Stimulated activated CD4-positive, alpha-beta T cell treated with anti-CD3 and anti-CD28 coated beads, Interleukin-4, amount 100 ng/mL, for 1 hour (primary cell): ENCODE data around the gene DUSP28.

Source experiments
- DNase-seq: peaks from one replicate; pipeline ENCODE4 v3.0.0-alpha.2; 2020

The DUSP28 gene

DNA sequence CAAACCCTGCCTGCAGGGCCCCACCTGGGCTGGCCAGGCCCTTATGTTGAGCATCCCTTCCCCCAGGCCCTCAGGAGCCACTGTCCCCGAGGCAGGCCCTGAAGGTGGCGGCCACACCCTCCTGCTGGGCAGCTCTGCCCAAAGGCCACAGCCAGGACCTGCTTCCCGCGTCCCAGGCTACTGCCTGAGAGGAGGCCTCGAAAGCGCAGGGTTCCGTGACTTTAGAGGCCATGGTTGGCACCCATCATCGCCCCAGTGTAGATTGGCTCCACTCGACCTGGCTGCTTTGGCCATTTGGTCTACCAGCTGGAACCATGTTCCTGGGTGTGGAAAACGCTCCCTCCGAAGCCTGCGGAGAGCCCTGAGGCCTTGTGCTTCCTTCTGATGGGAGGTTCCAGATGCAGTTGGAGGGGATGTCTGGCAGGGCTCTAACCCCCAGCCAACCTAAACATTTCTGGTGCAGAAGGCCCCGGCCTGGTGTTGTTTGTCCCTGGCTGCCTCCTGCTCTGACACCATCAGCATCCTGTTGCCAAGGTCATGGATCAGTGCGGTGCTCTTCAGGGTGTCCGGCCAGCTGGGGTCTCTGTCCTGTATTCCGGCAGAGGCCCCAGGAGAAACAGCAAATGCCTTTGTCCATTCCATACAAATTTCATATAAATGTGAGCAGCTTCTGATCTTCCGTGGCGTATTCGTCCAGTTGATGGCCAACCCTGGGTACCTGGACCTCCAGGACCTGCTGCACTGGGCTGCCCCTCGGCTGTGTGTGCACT, 41.1 kb downstream of the DUSP28 start:
- DNase-seq, result peak; percentile 1

DNA sequence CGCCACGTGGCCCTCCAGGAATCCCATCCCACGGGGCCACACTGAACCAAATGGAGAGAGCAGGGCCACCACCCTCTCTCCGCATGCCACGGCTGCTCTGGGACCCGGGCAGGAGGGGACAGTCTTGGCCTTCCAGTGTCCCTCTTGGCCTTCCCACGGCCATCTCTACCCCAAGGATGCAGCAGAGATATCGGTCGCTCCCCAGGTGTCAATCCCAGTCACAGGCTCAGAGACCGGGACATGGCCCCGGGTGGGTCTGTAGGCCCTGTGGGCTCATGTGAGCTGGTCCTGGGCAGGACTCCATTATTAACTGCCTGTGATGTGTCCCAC, 41.6 kb downstream of the DUSP28 start:
- no peak for DNase-seq

DNA sequence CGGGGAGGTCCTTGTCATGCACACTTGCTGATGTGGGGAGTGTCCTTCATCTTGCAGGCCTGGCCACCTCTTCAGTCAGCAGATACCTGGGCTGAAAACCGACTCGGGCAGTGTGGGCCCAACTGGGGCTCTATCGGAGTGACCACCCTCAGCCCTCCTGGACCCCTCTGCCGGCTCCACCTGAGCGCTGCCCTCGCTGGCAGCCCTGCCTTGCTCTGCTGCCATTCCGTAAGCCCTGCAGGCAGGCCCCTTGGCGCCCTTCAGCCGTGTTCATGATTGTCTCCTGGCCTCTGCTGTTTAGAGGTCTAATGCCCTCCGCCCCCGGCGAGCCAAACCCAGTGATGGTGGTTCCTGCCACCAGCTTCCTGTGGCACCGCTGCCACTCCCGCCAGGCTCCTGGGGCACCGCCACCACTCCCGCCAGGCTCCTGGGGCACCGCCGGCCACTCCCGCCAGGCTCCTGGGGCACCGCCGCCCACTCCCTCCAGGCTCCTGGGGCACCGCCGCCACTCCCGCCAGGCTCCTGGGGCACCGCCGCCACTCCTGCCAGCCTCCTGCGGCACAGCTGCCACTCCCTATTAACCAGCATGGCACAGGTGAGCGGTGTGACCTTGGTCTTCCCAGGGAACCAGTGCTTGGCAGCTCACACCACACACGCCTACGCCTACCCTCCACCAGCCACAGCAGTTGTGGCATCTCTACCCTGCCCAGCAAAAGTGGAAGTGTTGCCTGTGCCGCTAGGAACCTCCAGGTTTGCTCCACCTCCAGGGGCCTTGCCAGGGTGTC, 42.3 kb downstream of the DUSP28 start:
- no peak for DNase-seq

DNA sequence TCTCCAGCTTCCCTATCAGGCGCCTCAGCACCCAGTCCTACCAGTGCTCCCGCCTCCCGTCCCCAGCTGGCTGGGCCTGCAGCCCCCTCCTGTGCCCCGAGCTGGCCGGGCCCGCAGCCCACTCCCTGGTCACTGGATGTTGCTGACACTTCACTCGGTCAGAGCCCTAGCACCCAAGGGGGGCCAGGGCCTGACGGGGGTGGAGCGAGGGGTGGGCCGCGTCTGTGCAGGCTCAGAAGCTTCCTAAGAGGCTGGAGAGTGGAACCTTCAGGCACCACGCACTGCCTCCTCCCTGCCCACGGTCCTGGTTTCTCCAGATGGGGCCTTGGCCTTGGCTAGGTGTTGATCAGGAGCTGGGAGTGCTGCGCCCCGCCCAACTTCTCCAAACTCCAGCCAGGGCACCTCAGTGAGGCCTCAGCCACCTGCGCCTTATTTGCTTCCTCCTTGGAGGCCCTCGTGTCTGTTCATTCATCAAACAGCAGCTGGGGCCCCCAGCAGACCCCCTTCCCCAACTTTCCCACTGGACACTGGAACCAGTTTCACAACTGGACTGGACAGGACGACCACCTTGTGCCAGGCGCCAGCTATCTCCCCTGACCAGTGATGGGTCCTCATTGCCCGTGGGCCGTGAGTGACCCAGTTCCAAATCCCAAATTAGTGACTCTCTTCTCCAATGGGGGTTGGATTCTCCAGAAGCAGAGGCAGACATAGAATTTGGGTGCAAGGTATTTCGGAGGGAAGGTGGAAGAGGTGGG, 43.1 kb downstream of the DUSP28 start:
- peak; percentile 0 for DNase-seq

DNA sequence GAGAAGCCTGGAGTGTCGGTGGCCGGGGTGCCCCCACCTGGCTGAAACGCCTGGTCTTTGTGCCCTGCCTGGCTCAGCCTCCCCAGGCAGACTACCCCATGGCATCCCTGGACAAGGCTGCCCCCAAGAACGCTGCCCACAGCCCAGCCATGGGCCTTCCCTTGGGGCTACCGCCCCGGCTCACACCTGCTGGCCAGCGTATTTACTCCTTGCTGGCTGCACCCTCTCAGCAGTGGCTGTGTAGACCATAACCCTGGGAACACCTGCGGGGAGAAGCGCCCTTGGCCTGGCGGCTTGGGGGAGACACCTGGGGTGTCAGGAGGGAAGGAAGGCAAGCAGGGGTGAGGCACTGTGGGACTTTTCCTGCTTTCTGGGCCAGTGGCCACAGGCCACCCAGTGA, 43.7 kb downstream of the DUSP28 start:
- DNase-seq, result no peak

DNA sequence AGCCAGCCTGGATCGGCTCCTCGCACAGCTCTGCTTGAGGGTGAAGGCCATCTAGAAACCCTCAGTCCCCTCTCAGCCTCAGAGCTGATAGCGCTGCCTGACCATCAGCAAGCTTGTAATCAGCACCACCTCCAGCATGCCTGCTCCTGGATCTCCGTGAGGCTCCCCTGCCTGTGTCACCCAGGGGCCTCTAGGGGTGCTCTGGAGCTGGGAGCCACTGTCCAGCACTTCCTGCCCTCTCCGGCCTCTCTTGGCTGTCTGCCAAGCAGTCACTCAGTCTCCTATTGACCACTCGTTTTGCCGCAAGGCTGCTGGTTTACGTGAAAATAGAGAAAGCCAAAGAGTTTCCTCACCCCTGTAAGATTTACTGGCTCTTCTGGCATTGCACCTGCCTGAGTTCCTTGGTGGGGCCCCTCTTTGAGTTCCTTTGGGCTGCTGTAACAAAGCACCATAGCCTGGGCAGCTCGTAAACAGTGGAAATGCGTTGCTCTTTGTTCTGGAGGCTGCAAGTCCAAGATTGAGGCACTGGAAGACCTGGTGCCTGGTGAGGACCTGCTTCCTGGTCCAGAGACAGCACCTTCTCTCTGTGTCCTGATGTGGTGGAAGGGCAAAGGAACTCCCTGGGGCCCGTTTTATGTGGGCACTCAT, 44.3 kb downstream of the DUSP28 start:
- DNase-seq, result peak; percentile 0

DNA sequence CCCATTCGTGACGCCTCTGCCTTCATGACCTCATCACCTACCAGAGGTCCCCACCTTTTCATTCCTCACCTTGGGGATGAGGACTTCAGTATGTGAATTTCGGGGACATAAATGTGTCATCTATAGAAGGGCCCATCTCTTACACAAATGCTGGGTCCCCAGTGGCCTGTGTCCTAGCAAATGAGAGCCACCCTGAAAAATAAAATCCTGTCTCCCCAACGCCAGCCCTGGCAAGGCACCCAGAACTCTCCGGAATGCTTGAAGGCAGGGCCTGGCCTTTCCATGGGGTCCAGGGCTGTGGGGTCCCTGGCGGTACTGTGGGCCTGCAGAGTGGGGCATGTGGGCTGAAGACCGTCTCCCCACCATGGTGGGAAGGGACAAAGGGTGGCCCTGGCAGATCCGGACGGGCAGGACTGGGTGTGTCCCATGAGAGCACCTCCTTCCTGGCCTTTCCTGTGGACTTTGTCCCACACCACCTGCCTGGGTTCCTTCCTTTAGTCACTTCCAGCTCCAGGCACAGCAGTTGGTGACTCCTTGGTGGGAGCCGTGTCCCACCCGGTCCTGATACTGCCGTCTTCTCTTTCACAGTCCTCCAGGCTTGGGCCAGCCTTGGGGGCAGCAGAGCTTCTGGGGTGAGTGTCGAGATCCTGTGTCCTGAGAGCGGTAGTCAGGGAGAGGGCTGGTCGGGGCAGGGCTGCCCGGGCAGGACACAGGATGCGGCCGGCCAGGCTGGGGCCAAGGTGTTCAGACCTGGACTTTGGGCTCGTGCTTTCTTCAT, 45.0 kb downstream of the DUSP28 start:
- DNase-seq, result peak; percentile 0

DNA sequence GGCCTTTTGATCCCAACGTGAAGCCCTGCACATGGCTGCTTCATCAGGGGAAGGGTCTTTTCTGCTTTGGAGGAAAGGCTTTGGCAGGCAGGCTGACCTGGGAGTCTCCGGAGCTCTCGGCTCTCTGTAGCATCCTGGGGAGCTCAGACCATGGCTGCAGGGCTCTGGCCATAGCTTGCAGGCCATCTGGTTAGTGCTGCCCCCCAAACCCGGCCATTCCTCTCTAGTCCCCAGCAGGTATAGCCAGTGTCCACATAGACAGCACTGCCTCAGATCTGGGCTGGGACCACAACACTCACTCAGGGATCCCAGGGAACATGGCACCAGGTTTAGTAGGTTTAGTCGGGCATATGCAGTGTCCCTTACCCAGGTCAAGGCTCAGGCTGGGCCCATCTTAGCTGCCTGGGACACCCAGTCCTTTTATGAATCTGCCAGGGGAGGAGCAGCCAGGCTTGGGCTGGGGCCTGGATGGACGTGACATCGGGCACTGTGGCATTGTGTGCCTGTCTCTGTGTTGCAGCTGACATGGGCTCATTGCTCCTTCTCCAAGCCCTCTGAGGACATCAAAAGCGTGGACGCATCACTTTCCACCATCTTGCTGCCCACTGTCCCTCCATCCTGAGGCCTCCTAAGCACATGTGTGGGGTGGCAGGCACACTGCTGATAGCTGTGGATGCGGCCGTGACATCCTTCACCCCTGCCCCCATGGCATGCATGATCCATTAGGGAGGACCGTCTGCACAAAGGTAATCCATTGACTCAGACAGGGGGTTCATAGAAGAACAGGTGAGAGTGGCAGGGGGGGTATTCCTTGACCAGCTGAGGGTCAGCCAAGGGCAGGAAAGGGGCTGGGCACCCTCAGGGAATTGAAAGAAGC, 45.9 kb downstream of the DUSP28 start:
- DNase-seq, result peak; percentile 1

DNA sequence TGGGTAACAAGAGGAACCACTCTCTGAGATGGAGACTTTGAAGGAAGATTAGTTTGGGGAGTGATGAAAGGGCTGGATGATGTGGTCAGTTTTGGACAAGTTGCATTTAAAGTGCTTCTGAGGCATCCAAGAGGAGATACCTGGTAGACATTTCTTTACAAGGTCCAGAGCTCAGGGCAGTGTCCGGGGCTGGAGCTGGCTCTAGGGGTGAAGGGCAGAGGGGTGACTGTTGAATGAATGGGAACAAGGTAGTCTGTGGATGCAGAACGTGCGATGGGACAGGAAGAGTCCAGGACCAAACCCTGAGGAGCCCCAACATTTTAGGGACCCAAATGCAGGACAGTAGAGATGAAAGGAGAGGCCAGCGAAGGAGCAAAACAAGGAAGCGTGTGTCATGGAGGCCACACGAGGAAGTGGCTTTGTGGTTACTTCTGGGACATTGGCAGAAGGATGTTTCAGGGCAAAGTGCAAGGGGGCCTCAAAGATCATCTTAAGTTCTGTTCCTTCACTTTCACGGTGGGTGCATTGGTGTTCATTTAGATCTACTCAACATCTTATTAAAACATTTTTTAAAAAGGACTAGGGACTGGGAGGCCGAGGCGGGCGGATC, 51.5 kb downstream of the DUSP28 start:
- DNase-seq, result no peak
